ENCODE measurements around the gene COL11A2.

DNA sequence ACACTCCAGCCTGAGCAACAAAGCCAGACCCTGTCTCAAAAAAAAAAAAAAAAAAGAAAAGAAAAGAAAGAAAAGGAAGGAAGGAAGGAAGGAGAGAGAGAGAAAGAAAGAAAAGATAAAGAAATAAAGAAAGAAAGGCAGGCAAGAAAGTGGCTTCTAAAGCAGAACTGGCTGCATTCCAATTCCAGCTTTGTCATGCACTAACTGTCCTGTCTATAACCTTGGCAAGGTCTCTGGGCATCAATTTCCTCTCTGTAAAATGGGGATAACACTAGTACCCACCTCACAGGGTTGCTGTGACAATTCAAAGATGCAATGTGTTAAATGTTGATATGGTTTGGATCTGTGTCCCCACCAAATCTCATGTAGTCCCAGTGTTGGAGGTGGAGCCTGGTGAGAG is 44.1 kb upstream of the COL11A2 start:
- TF ChIP-seq, protein P1, sequence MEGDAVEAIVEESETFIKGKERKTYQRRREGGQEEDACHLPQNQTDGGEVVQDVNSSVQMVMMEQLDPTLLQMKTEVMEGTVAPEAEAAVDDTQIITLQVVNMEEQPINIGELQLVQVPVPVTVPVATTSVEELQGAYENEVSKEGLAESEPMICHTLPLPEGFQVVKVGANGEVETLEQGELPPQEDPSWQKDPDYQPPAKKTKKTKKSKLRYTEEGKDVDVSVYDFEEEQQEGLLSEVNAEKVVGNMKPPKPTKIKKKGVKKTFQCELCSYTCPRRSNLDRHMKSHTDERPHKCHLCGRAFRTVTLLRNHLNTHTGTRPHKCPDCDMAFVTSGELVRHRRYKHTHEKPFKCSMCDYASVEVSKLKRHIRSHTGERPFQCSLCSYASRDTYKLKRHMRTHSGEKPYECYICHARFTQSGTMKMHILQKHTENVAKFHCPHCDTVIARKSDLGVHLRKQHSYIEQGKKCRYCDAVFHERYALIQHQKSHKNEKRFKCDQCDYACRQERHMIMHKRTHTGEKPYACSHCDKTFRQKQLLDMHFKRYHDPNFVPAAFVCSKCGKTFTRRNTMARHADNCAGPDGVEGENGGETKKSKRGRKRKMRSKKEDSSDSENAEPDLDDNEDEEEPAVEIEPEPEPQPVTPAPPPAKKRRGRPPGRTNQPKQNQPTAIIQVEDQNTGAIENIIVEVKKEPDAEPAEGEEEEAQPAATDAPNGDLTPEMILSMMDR (IDR thresholded peaks at IDR 0.05) = no peak
- no peak for TF ChIP-seq POLR2A (IDR thresholded peaks at IDR 0.05)

Data from lower leg skin (tissue), 3 donors.